Brain microvascular endothelial cell (primary cell): ENCODE measurements around the gene UBE2E2.
A peak's percentile ranks its signal among the peaks of the same experiment; 100 is the strongest.
"Not testable (repeated sequence)": the region's sequence is repeated elsewhere in the genome, so short reads cannot be mapped to it uniquely, and the experiment has no call there.

Experiments
- DNase-seq: peaks from one replicate; pipeline ENCODE4 v3.0.0-alpha.2; 2020
- H3K27ac ChIP-seq: fragments of 250-450 bp; sonication (Bioruptor Pico); 2 replicates; pipeline ENCODE4 v1.5.1; 2020; ENCODE audit warnings: mild to moderate bottlenecking, moderate library complexity
- H3K27me3 ChIP-seq: fragments of 250-450 bp; sonication (Bioruptor Pico); replicated peaks from 2 replicates; pipeline ENCODE4 v1.5.1; 2020; ENCODE audit warnings: mild to moderate bottlenecking
- H3K36me3 ChIP-seq: fragments of 250-450 bp; sonication (Bioruptor Pico); replicated peaks from 2 replicates; pipeline ENCODE4 v1.5.1; 2020; ENCODE audit warnings: mild to moderate bottlenecking
- H3K4me3 ChIP-seq: 2 replicates; pipeline ENCODE4 v1.5.1; 2011; ENCODE audit warnings: low read depth, mild to moderate bottlenecking, control low read depth, low read length, moderate library complexity
- in situ Hi-C: cut with HindIII; loops from 2 replicates; pipeline ENCODE4 v1.10.0; 2017; ENCODE audit warnings: low sequenced_read_pairs, low pct_ligation_motif_present
- TF ChIP-seq, protein P1 (sequence below): IDR thresholded peaks from 2 replicates; pipeline ENCODE4 v1.5.1; 2011; ENCODE audit warnings: low read depth, mild to moderate bottlenecking, moderate library complexity, low read length, control low read depth, inconsistent platforms; ENCODE audit errors: missing control alignments

Gene UBE2E2

DNA sequence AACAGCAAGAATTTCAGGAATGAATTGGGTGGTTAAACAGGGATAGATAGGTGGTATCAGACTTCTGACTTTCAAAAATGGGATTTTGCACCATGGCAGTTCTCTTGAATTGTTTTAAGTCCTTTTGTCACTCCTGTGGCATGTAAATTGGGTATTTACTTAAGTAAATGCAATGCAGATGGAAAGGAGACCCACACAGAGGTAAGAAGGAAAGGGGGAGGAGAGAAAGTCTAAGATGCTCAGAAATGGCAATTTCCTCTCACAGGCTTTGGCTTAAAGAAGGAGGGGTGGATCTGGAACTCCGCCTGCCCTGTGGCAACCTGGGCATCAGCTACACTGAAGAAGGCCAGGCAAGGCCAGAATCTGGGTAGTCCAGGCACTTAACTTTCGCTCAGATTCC is 405.5 kb downstream of the UBE2E2 start:
- DNase-seq, result no peak
- Histone ChIP-seq H3K4me3 (no peak overlapping the region), H3K36me3 (no peaks in the 10 kb centered on the region), H3K27ac (no peak overlapping the region), H3K27me3 (no peaks in the 10 kb centered on the region)
- in situ Hi-C loops, result no loop called here
- TF ChIP-seq, protein P1, sequence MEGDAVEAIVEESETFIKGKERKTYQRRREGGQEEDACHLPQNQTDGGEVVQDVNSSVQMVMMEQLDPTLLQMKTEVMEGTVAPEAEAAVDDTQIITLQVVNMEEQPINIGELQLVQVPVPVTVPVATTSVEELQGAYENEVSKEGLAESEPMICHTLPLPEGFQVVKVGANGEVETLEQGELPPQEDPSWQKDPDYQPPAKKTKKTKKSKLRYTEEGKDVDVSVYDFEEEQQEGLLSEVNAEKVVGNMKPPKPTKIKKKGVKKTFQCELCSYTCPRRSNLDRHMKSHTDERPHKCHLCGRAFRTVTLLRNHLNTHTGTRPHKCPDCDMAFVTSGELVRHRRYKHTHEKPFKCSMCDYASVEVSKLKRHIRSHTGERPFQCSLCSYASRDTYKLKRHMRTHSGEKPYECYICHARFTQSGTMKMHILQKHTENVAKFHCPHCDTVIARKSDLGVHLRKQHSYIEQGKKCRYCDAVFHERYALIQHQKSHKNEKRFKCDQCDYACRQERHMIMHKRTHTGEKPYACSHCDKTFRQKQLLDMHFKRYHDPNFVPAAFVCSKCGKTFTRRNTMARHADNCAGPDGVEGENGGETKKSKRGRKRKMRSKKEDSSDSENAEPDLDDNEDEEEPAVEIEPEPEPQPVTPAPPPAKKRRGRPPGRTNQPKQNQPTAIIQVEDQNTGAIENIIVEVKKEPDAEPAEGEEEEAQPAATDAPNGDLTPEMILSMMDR, result no peak

DNA sequence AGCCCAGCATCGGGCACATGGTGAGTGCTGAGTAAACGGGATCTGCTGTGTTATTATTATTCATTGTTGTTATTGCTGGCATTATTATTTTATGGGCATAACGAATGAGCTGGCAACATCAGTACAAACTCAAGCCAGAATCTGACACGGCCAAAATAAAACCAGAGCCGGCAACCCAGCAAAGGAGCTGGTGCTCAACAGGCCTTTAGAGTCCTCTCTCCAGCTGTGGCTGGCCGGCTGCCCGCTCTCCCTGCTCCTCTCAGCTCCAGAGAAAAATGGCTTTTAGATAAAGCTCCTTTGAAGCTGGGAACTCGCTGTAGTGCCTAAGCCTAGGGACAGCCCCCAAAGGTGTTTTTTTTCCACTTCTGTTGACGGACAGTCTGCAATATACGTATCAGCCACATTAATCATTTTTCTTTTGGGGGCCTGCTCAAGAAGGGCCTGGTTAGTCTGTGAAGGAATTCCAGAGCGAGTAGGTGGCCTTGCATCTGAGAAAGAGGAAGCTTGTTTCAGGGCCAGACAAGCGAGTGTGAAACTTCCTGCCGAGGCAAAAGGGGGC is 408.7 kb downstream of the UBE2E2 start:
- peak overlapping the region; percentile 54 for H3K27ac ChIP-seq

DNA sequence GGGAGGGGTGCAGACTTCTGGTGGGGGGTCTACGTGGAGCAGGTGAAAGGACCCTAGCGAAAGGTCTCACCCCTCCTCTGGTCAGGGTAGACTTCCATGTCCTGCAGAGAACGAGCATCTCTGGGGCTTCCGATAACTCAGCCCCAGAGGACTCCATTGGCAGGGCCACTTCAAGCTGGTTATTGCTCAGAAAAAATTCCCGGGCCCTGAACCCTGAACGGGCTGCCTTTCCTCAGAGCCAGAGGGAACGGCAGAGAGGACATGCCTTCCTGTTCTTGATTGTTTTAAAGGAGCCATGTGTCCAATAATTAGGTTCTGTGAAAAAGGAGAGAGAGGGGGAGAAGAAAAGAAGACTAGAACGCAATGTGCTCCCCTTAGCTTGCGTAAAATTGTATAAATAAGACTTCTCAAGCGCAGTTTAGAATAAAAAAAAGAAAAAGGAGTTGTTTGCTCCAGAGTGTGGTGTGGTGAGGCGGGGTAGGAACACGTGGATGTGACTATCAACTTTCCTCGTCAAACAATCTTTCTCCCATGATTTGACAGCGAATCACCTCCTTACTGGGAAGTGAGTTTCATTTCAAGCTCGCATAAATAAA is 409.3 kb downstream of the UBE2E2 start:
- Histone ChIP-seq H3K27me3 (no peaks in the 10 kb centered on the region), H3K36me3 (no peaks in the 10 kb centered on the region), H3K27ac (peak overlapping the region; percentile 54), H3K4me3 (no peak overlapping the region)
- in situ Hi-C loops, result no loop called here
- TF ChIP-seq, protein P1, result no peak
- DNase-seq, result peak; percentile 40

More for the DNA sequence above, 408.7 kb downstream of the UBE2E2 start:
- DNase-seq, result peak; percentile 68
- no peaks in the 10 kb centered on the region for H3K36me3 ChIP-seq
- H3K4me3 ChIP-seq, result no peak overlapping the region
- H3K27me3 ChIP-seq, result no peaks in the 10 kb centered on the region
- in situ Hi-C loops, result no loop called here
- TF ChIP-seq, protein P1, result no peak

DNA sequence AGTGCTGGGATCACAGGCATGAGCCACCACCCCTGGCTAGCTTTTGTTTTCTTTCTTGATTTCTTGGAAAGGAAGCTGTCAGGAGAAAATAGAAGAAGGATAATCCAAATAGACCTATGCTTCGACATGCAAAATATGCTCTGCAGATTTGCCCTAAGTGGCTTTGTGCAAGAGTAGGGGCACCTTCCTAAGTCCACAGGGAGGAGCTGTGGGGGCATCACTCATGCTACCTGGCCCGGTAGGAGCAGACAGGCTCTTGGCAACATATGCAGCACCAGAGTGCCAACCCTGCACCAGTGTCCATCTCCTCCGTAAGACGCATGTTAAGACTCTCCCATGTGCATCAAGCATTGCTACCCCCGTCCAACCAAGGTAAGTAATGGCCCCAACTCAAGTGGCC is 411.9 kb downstream of the UBE2E2 start:
- no peak for DNase-seq
- H3K27me3 ChIP-seq, result no peaks in the 10 kb centered on the region
- TF ChIP-seq, protein P1, result no peak
- H3K36me3 ChIP-seq, result no peaks in the 10 kb centered on the region
- no peak overlapping the region for H3K27ac ChIP-seq
- in situ Hi-C loops, result no loop called here
- H3K4me3 ChIP-seq, result no peak overlapping the region

DNA sequence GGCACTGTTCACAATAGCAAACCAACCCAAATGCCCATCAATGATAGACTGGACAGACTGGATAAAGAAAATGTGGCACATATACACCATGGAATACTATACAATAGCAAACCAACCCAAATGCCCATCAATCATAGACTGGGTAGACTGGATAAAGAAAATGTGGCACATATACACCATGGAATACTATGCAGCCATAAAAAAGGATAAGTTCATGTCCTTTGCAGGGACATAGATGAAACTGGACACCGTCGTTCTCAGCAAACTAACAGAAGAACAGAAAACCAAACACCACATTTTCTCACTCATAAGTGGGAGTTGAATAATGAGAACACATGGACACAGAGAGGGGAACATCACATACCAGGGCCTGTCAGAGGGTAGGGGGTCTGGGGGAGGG is 415.3 kb downstream of the UBE2E2 start:
- in situ Hi-C loops, H3K36me3 ChIP-seq, H3K4me3 ChIP-seq, DNase-seq, H3K27ac ChIP-seq, H3K27me3 ChIP-seq: not testable (repeated sequence)

DNA sequence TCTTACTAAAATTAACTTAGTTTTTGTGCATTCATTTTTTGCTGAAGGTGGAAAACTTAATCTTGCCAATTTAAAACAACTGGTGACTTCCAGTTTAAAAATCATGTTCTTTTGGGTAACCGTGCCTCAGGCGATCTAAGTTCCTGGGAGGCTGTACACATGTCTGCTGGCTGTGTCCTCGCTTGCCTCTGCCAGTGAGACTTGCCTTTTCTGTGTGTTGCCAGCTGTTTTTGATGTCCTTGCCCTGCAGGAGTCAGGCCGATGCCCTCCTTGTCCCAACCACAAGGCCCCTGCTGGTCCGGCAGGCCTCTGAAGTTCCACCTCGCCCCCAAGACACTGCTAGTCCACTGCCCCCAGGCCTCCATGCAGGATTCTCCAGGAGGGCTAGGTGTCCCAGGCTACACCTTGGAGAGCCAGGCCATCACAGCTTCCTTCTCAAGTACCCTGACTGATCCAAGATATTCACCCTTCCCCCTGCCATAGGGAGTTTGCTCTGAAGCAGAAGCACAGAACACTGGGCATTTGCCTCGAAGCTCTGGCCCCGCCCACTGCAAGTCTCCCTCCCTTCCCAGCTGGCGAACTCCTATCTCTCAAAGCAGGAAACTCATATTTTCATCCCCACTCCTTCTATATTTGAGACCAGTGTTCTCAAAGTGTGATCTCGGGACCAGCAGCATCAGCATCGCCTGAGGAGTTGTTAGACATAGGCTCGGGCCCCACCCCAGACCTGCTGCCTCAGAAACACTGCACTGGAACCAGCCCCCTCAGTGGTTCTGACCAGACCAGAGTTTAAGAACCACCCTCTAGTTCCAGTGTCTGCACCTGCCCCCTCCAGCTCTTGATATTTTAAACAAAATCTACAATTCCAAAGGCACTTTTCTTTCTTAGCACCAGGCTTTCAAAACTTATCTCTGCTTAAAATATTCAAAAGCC is 416.8 kb downstream of the UBE2E2 start:
- no peaks in the 10 kb centered on the region for H3K36me3 ChIP-seq
- in situ Hi-C loops, result no loop called here
- H3K27me3 ChIP-seq, result no peaks in the 10 kb centered on the region
- no peak for DNase-seq
- TF ChIP-seq, protein P1, result no peak
- no peak overlapping the region for H3K4me3 ChIP-seq
- H3K27ac ChIP-seq, result no peak overlapping the region
